Measurements from ENCODE around the gene SDF4.

GRCh38 chr1:1264026-1264425 is 32.2 kb upstream of the SDF4 start:
- TF ChIP-seq CTCF (IDR thresholded peaks at IDR 0.05) (no peak), POLR2A (IDR thresholded peaks at IDR 0.05) (no peak)
